ENCODE measurements around the gene TULP4.

TULP4 gene

GRCh38 chr6:158529629-158530028 is 217.4 kb downstream of the TULP4 start:
- WGBS = 77% methylated on average over 8 of the region's 8 CpGs
- Histone ChIP-seq H3K4me1 (ENCODE audit: control insufficient read depth, insufficient read depth, low read depth, low read length) (no peaks in the 10 kb centered on the region), H3K23ac (ENCODE audit: low read length in 2 of 2) (no peak overlapping the region)

GRCh38 chr6:158531566-158531965 is 219.3 kb downstream of the TULP4 start:
- no peak overlapping the region for H2BK15ac ChIP-seq (ENCODE audit: low read depth, poor library complexity, severe bottlenecking)
- H3K9ac ChIP-seq (ENCODE audit: low read length) = no peak overlapping the region
- no peak overlapping the region for H3K18ac ChIP-seq (ENCODE audit: low read depth in 1 of 2, low read length in 2 of 2)
- no peak overlapping the region for H2BK120ac ChIP-seq (ENCODE audit: low read depth, low read length)
- H3K14ac ChIP-seq (ENCODE audit: low read length in 2 of 2) = no peak overlapping the region
- peaks cover 5% of the 10 kb centered on the region for H3K4me1 ChIP-seq (ENCODE audit: control insufficient read depth, insufficient read depth, low read depth, low read length)
- no peak overlapping the region for H3K4me2 ChIP-seq (ENCODE audit: low read length, poor library complexity, severe bottlenecking)
- DNase-seq = no peak
- H3K36me3 ChIP-seq (ENCODE audit: control insufficient read depth in 1 of 2, insufficient read depth in 2 of 2, low read depth in 1 of 2, low read length in 2 of 2) = no peaks in the 10 kb centered on the region
- H2AFZ ChIP-seq (ENCODE audit: low read depth, low read length) = no peak overlapping the region
- H4K91ac ChIP-seq (ENCODE audit: low read length) = no peak overlapping the region
- H3K9me3 ChIP-seq (ENCODE audit: control insufficient read depth, low read length) = peaks cover 17% of the 10 kb centered on the region
- no peak overlapping the region for H3K27ac ChIP-seq (ENCODE audit: low read length, poor library complexity, severe bottlenecking)
- H3K4me3 ChIP-seq (ENCODE audit: insufficient read depth in 1 of 2, low read depth in 1 of 2, low read length in 2 of 2) = no peak overlapping the region
- H3K23ac ChIP-seq (ENCODE audit: low read length in 2 of 2) = no peak overlapping the region
- WGBS = 77% methylated on average over 4 of the region's 4 CpGs
- no peak overlapping the region for H2BK12ac ChIP-seq (ENCODE audit: low read length in 2 of 2)
- H3K27me3 ChIP-seq (ENCODE audit: control insufficient read depth in 1 of 2, insufficient read depth in 1 of 2, low read length in 2 of 2) = peaks cover 16 to 20% of the 10 kb centered on the region in 2 experiments
- no peak overlapping the region for H4K8ac ChIP-seq (ENCODE audit: low read length)
- no peaks in the 10 kb centered on the region for H3K79me1 ChIP-seq (replicated peaks; ENCODE audit: low read length, poor library complexity, severe bottlenecking)
- H2BK5ac ChIP-seq (ENCODE audit: low read depth, low read length, poor library complexity, severe bottlenecking) = no peak overlapping the region
- H2AK5ac ChIP-seq (ENCODE audit: low read length, severe bottlenecking) = no peak overlapping the region
- no peak overlapping the region for H3K4ac ChIP-seq (ENCODE audit: low read depth in 1 of 2, low read length in 2 of 2)

More at GRCh38 chr6:158529629-158530028, 217.4 kb downstream of the TULP4 start:
- H3K36me3 ChIP-seq (ENCODE audit: control insufficient read depth in 1 of 2, insufficient read depth in 2 of 2, low read depth in 1 of 2, low read length in 2 of 2) = no peaks in the 10 kb centered on the region
- no peak overlapping the region for H3K27ac ChIP-seq (ENCODE audit: low read length, poor library complexity, severe bottlenecking)
- no peak overlapping the region for H3K18ac ChIP-seq (ENCODE audit: low read depth in 1 of 2, low read length in 2 of 2)
- no peak overlapping the region for H3K4me2 ChIP-seq (ENCODE audit: low read length, poor library complexity, severe bottlenecking)
- no peaks in the 10 kb centered on the region for H3K79me1 ChIP-seq (replicated peaks; ENCODE audit: low read length, poor library complexity, severe bottlenecking)
- H2BK5ac ChIP-seq (ENCODE audit: low read depth, low read length, poor library complexity, severe bottlenecking) = no peak overlapping the region
- H3K27me3 ChIP-seq (ENCODE audit: control insufficient read depth in 1 of 2, insufficient read depth in 1 of 2, low read length in 2 of 2) = peaks cover 9 to 18% of the 10 kb centered on the region in 2 experiments
- peaks cover 22% of the 10 kb centered on the region for H3K9me3 ChIP-seq (ENCODE audit: control insufficient read depth, low read length)
- H4K91ac ChIP-seq (ENCODE audit: low read length) = peak overlapping the region; percentile 34
- no peak overlapping the region for H3K9ac ChIP-seq (ENCODE audit: low read length)
- no peak overlapping the region for H2BK120ac ChIP-seq (ENCODE audit: low read depth, low read length)
- no peak overlapping the region for H4K8ac ChIP-seq (ENCODE audit: low read length)
- no peak overlapping the region for H2BK15ac ChIP-seq (ENCODE audit: low read depth, poor library complexity, severe bottlenecking)
- H2BK12ac ChIP-seq (ENCODE audit: low read length in 2 of 2) = no peak overlapping the region
- H3K4ac ChIP-seq (ENCODE audit: low read depth in 1 of 2, low read length in 2 of 2) = no peak overlapping the region
- no peak for DNase-seq
- H2AK5ac ChIP-seq (ENCODE audit: low read length, severe bottlenecking) = no peak overlapping the region
- no peak overlapping the region for H2AFZ ChIP-seq (ENCODE audit: low read depth, low read length)
- H3K14ac ChIP-seq (ENCODE audit: low read length in 2 of 2) = no peak overlapping the region
- H3K4me3 ChIP-seq (ENCODE audit: insufficient read depth in 1 of 2, low read depth in 1 of 2, low read length in 2 of 2) = no peak overlapping the region

GRCh38 chr6:158531970-158532369 is 219.7 kb downstream of the TULP4 start:
- Histone ChIP-seq H3K9me3 (ENCODE audit: control insufficient read depth, low read length) (peaks cover 14% of the 10 kb centered on the region), H3K36me3 (ENCODE audit: control insufficient read depth in 1 of 2, insufficient read depth in 2 of 2, low read depth in 1 of 2, low read length in 2 of 2) (no peaks in the 10 kb centered on the region), H3K27ac (ENCODE audit: low read length, poor library complexity, severe bottlenecking) (no peak overlapping the region), H3K9ac (ENCODE audit: low read length) (no peak overlapping the region), H3K4me1 (ENCODE audit: control insufficient read depth, insufficient read depth, low read depth, low read length) (peaks cover 9% of the 10 kb centered on the region), H3K14ac (ENCODE audit: low read length in 2 of 2) (no peak overlapping the region), H3K18ac (ENCODE audit: low read depth in 1 of 2, low read length in 2 of 2) (no peak overlapping the region), H2BK15ac (ENCODE audit: low read depth, poor library complexity, severe bottlenecking) (no peak overlapping the region), H2BK12ac (ENCODE audit: low read length in 2 of 2) (no peak overlapping the region), H2AFZ (ENCODE audit: low read depth, low read length) (no peak overlapping the region), H3K4me2 (ENCODE audit: low read length, poor library complexity, severe bottlenecking) (no peak overlapping the region), H3K23ac (ENCODE audit: low read length in 2 of 2) (no peak overlapping the region), H2BK120ac (ENCODE audit: low read depth, low read length) (no peak overlapping the region), H3K79me1 (replicated peaks; ENCODE audit: low read length, poor library complexity, severe bottlenecking) (no peaks in the 10 kb centered on the region), H3K27me3 (ENCODE audit: control insufficient read depth in 1 of 2, insufficient read depth in 1 of 2, low read length in 2 of 2) (peaks cover 16 to 22% of the 10 kb centered on the region in 2 experiments), H4K8ac (ENCODE audit: low read length) (no peak overlapping the region), H2BK5ac (ENCODE audit: low read depth, low read length, poor library complexity, severe bottlenecking) (no peak overlapping the region), H3K4ac (ENCODE audit: low read depth in 1 of 2, low read length in 2 of 2) (no peak overlapping the region), H4K91ac (ENCODE audit: low read length) (no peak overlapping the region), H3K4me3 (ENCODE audit: insufficient read depth in 1 of 2, low read depth in 1 of 2, low read length in 2 of 2) (no peak overlapping the region), H2AK5ac (ENCODE audit: low read length, severe bottlenecking) (no peak overlapping the region)
- WGBS = 100% methylated on average over 2 of the region's 2 CpGs
- DNase-seq = no peak

GRCh38 chr6:158536084-158536890 is 224.0 kb downstream of the TULP4 start:
- peaks cover 3% of the 10 kb centered on the region for H3K9me3 ChIP-seq (ENCODE audit: control insufficient read depth, low read length)
- no peak overlapping the region for H2BK15ac ChIP-seq (ENCODE audit: low read depth, poor library complexity, severe bottlenecking)
- H3K4me2 ChIP-seq (ENCODE audit: low read length, poor library complexity, severe bottlenecking) = peak overlapping the region; percentile 78
- H2BK12ac ChIP-seq (ENCODE audit: low read length in 2 of 2) = no peak overlapping the region
- H3K4me1 ChIP-seq (ENCODE audit: control insufficient read depth, insufficient read depth, low read depth, low read length) = peaks cover 14% of the 10 kb centered on the region
- no peak overlapping the region for H3K9ac ChIP-seq (ENCODE audit: low read length)
- H2BK5ac ChIP-seq (ENCODE audit: low read depth, low read length, poor library complexity, severe bottlenecking) = no peak overlapping the region
- H2AFZ ChIP-seq (ENCODE audit: low read depth, low read length) = peak overlapping the region; percentile 56
- no peaks in the 10 kb centered on the region for H3K36me3 ChIP-seq (ENCODE audit: control insufficient read depth in 1 of 2, insufficient read depth in 2 of 2, low read depth in 1 of 2, low read length in 2 of 2)
- H3K27ac ChIP-seq (ENCODE audit: low read length, poor library complexity, severe bottlenecking) = no peak overlapping the region
- peaks cover 32 to 61% of the 10 kb centered on the region in 2 experiments for H3K27me3 ChIP-seq (ENCODE audit: control insufficient read depth in 1 of 2, insufficient read depth in 1 of 2, low read length in 2 of 2)
- no peak overlapping the region for H3K18ac ChIP-seq (ENCODE audit: low read depth in 1 of 2, low read length in 2 of 2)
- no peak overlapping the region for H4K91ac ChIP-seq (ENCODE audit: low read length)
- no peaks in the 10 kb centered on the region for H3K79me1 ChIP-seq (replicated peaks; ENCODE audit: low read length, poor library complexity, severe bottlenecking)
- peak overlapping the region; percentile 64 to 74 for H3K4me3 ChIP-seq (ENCODE audit: insufficient read depth in 1 of 2, low read depth in 1 of 2, low read length in 2 of 2)
- WGBS = under 1% methylated on average over 49 of the region's 75 CpGs
- H3K14ac ChIP-seq (ENCODE audit: low read length in 2 of 2) = no peak overlapping the region
- no peak overlapping the region for H2BK120ac ChIP-seq (ENCODE audit: low read depth, low read length)
- peak; percentile 77 for DNase-seq
- H3K23ac ChIP-seq (ENCODE audit: low read length in 2 of 2) = no peak overlapping the region
- no peak overlapping the region for H2AK5ac ChIP-seq (ENCODE audit: low read length, severe bottlenecking)
- H4K8ac ChIP-seq (ENCODE audit: low read length) = no peak overlapping the region
- H3K4ac ChIP-seq (ENCODE audit: low read depth in 1 of 2, low read length in 2 of 2) = no peak overlapping the region
